NAMALWA (cell line): ENCODE measurements around the gene ZNF579.

Experiments
- DNase-seq: peaks from one replicate; pipeline ENCODE4 v3.0.0-alpha.2; 2015; ENCODE audit warnings: low spot score

The ZNF579 gene

GRCh38 chr19:55567708-55568328 lies 12.8 kb downstream of the ZNF579 start:
- no peak for DNase-seq

- no peak for DNase-seq
Measured at GRCh38 chr19:55566823-55567222, 13.8 kb downstream of the ZNF579 start.

GRCh38 chr19:55563261-55563690 lies 17.4 kb downstream of the ZNF579 start:
- DNase-seq, result no peak

GRCh38 chr19:55559684-55560083 lies 21.0 kb downstream of the ZNF579 start:
- DNase-seq, result no peak

DNA sequence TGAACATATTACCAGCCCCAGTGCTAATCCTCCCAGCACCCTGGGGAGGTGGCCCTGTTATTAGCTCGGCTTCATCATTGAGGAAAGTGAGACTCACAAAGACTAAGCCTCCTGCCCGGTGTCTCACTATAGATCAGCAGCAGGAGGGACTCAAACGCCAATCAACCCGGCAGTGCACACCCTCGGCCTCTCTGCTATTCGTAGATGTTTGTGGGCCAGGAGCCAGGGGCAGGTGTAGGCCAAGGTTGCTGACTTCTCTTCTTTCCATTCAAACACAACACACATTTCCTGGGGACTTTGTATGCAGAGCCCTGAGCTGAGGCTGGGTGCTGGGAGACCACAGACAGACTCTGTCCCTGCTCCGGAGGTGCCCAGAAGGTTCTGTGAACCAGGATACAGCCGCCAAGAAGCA lies 25.9 kb downstream of the ZNF579 start:
- no peak for DNase-seq

- no peak for DNase-seq
Measured at GRCh38 chr19:55554302-55554701, 26.3 kb downstream of the ZNF579 start.

DNA sequence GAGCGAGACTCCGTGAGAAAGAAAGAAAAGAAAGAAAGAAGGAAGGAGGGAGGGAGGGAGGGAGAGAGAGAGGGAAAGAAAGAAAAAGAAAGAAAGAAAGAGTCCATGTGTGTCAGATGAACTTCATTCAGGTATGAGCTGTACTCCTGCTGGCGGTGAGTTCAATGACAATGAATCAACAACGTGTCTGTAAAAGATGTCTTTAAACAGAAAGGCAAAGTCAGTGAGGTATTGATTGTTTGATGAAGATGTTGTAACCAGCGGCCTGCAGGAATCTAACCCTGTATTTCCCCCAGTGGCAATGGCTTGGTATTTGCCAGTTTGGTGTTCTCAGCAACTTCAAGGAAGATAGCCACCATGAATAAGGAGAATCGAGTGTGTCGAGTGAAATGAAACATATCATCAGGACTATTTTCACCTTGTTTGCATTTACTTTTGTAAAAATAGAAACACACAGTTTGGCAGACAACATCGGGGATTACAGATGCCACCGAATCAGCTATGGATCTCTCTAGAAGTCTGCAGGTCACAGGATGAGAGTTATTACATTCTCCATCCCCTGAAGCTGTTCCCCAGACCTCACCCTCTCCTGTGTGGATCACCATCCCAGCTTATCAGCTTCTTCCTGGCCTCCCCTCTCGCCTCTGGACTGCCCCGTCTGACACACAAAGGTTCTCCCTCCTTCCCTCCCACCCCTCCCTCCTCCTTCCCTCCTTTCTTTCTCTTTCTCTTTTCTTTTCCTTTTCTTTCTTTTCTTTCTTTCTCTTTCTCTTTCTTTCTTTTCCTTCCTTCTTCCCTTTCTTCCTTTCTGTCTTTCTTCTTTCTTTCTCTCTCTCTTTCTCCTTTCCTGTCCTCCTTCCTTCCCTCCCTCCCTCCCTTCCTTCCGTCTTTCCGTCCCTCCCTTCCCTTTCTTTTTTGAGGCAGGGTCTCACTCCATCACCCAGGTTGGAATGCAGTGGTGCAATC lies 27.1 kb downstream of the ZNF579 start:
- DNase-seq, result no peak

GRCh38 chr19:55552620-55553019 lies 28.0 kb downstream of the ZNF579 start:
- DNase-seq, result no peak

GRCh38 chr19:55552206-55552605 lies 28.4 kb downstream of the ZNF579 start:
- no peak for DNase-seq

- no peak for DNase-seq
Measured at GRCh38 chr19:55550321-55550650, 30.4 kb downstream of the ZNF579 start.

DNA sequence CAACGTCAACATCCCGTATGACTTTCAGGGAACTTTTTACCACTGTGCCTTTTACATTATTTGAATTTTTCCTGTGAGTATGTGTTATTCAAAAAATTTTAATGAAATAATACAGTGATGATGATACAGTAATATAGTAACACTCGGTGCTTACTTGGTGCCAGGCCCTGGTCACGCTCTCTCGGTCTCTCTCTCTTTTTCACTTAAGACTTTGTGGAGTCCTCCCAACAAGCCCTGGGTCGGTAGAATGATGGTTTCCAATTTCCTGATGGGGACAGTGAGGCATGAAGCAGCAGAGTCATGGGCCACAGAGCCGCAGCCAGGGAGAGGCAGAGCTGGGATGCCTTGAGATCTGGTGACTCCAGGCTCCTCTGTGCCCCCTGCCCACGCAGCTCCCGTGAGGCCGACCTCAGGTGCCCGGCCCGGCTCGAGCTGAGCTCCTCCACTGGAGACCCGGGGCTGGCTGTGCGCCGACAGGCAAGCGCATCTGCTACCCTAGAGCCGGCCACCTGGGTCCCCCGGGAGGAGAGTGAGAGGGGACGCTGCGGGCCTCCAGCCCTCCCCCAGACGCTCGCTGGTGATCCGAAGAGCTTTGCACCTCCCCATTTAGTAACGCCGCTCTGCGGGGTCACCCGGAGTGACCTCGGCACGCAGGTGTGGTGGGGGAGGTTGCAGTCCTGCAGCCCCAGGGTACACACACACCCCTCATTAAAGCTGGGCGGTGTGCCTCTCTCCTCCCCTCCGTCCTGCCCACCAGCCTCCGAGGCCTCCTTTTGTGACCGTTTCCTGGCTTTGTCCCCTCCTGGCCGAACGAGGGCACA lies 30.9 kb downstream of the ZNF579 start:
- DNase-seq, result peak; percentile 54

DNA sequence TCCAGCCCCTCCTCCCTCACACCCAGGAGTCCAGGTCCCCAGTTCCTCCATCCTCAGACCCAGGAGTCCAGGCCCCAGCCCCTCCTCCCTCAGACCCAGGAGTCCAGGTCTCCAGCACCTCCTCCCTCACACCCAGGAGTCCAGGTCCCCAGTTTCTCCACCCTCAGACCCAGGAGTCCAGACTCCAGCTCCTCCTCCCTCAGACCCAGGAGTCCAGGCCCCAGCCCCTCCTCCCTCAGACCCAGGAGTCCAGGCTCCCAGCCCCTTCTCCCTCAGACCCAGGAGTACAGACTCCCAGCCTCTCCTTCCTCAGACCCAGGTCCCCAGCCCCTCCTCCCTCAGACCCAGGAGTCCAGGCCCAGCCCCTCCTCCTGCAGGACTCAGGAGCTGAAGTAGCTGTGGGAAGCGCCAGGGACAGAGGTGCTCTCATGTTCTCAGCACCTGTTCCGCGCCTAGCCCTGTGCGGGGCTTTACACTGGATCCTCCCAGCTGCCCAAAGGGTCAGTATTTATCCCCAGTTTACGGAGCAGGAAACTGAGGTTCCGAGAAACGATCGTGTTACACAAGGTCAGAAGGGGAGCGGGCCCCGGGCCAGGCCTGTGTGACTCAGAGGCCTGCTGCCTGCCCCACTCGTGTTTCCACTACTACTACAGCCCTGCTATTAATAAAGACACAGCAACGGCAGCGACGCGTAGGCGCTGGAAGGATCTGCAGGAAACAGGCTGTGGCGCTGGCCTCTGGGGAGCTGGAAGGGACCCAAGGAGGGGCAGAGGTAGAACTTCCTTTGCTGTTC lies 33.6 kb downstream of the ZNF579 start:
- DNase-seq, result no peak

GRCh38 chr19:55546011-55546410 lies 34.6 kb downstream of the ZNF579 start:
- DNase-seq, result no peak

GRCh38 chr19:55545443-55545842 lies 35.2 kb downstream of the ZNF579 start, which contains the start of gene SBK3:
SBK3 (minus strand) TSS chr19:55545543; CDS start chr19:55545543, 0 bp downstream.
- no peak for DNase-seq

GRCh38 chr19:55544776-55545439 lies 35.7 kb downstream of the ZNF579 start:
- no peak for DNase-seq

DNA sequence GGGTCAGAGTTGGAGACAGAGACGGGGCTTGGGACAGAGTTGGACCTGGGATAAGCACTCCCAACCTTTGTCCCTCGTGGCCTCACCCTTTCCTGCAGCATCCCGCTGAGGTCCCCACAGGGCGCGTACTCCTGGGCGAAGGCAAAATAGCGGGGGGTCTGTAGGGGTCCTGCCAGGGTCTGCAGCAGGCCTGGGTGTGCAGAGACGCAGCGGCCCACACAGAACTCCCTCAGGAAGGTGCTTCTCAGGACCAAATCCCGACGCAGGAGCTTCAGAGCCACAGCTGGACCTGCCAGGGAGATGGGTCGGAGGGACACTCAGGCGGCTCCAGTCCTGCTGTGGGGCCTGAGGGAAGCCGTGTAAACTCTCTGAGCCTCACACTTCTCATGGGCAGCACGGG lies 36.6 kb downstream of the ZNF579 start:
- no peak for DNase-seq

- DNase-seq, result no peak
Measured at GRCh38 chr19:55543567-55543966, 37.1 kb downstream of the ZNF579 start.

DNA sequence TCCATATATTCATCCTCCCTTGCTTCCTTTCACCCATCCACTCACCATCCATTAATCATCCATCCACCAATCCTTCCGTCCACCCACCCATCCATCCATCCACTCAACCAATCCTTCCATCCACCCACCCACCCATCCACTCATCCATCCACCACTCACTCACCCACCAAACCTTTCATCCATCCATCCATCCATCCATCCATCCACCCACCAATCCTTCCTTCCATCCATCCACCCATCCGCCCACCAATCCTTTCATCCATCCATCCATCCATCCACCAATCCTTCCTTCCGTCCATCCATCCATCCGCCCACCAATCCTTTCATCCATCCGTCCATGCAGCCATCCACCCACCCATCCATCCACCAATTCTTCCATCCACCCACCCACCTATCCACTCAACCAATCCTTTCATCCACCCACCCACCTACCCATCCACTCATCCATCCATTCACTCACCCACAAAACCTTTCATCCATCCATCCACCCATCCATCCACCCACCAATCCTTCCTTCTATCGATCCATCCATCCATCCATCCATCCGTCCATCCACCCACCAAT lies 38.3 kb downstream of the ZNF579 start:
- DNase-seq, result no peak

GRCh38 chr19:55541091-55541490 lies 39.6 kb downstream of the ZNF579 start:
- DNase-seq, result no peak

GRCh38 chr19:55540619-55541018 lies 40.0 kb downstream of the ZNF579 start:
- no peak for DNase-seq
